Right forelimb (tissue), 1 donor: Measurements from ENCODE around the gene AK4.

Source experiments
- DNase-seq: peaks from one replicate; pipeline ENCODE4 v3.0.0-alpha.2; 2018

The AK4 gene

GRCh38 chr1:65178235-65178634 is 30.2 kb downstream of the AK4 start:
- no peak for DNase-seq

GRCh38 chr1:65179148-65179547 is 31.1 kb downstream of the AK4 start:
- DNase-seq, result no peak

- no peak for DNase-seq
Observed at GRCh38 chr1:65180977-65181376, 33.0 kb downstream of the AK4 start.

- no peak for DNase-seq
Observed at GRCh38 chr1:65182658-65183268, 34.8 kb downstream of the AK4 start.

GRCh38 chr1:65189576-65190115 is 41.6 kb downstream of the AK4 start:
- no peak for DNase-seq

- DNase-seq, result no peak
Observed at GRCh38 chr1:65190229-65190628, 42.2 kb downstream of the AK4 start.

- no peak for DNase-seq
Observed at GRCh38 chr1:65193129-65193695, 45.2 kb downstream of the AK4 start.

- peak; percentile 54 for DNase-seq
Observed at GRCh38 chr1:65195495-65196417, 47.8 kb downstream of the AK4 start.

GRCh38 chr1:65196926-65197325 is 48.9 kb downstream of the AK4 start:
- DNase-seq, result no peak

GRCh38 chr1:65197636-65198035 is 49.6 kb downstream of the AK4 start:
- DNase-seq, result no peak

GRCh38 chr1:65198096-65198495 is 50.1 kb downstream of the AK4 start:
- DNase-seq, result no peak

- no peak for DNase-seq
Observed at GRCh38 chr1:65200411-65200810, 52.4 kb downstream of the AK4 start.

GRCh38 chr1:65206836-65207235 is 58.8 kb downstream of the AK4 start:
- no peak for DNase-seq

- no peak for DNase-seq
Observed at GRCh38 chr1:65207317-65207716, 59.3 kb downstream of the AK4 start.

GRCh38 chr1:65208563-65208973 is 60.6 kb downstream of the AK4 start:
- no peak for DNase-seq

GRCh38 chr1:65209005-65209885 is 61.2 kb downstream of the AK4 start:
- DNase-seq, result no peak

GRCh38 chr1:65210325-65210724 is 62.3 kb downstream of the AK4 start:
- no peak for DNase-seq

- no peak for DNase-seq
Observed at GRCh38 chr1:65211331-65211730, 63.3 kb downstream of the AK4 start.

- DNase-seq, result no peak
Observed at GRCh38 chr1:65213271-65214023, 65.4 kb downstream of the AK4 start.

- no peak for DNase-seq
Observed at GRCh38 chr1:65214340-65215027, 66.5 kb downstream of the AK4 start.

- DNase-seq, result no peak
Observed at GRCh38 chr1:65216989-65217388, 69.0 kb downstream of the AK4 start.
